Right atrium auricular region (tissue), 2 donors: ENCODE data around the gene ZNF586. TPM values are rescaled to one million over a fixed set of nuclear protein-coding genes. Genes with fewer than 3 reads are reported as not detected.
"Not testable (repeated sequence)": the region's sequence is repeated elsewhere in the genome, so short reads cannot be mapped to it uniquely, and the experiment has no call there.

Experiments
- DNase-seq: peaks from one replicate; pipeline ENCODE4 v3.0.0-alpha.2; 2019; ENCODE audit warnings: low spot score
- H3K27ac ChIP-seq, 2 donors: fragments of 200-600 bp; sonication (generic); 1 replicate in 1 of 2; 2 replicates in 1 of 2; pipeline ENCODE4 v1.5.1; 2016 to 2019
- H3K27me3 ChIP-seq, 2 donors: fragments of 200-600 bp; sonication (generic); one replicate each; pipeline versions ENCODE4 v1.5.1 to v1.6.0; 2017 to 2019
- H3K36me3 ChIP-seq: fragments of 200-600 bp; sonication (generic); one replicate; pipeline ENCODE4 v1.5.1; 2016
- H3K4me1 ChIP-seq, 2 donors: fragments of 200-600 bp; sonication (generic); one replicate each; pipeline versions ENCODE4 v1.5.1 to v1.6.0; 2017 to 2019
- H3K4me3 ChIP-seq, 2 donors: fragments of 200-600 bp; sonication (generic); 1 replicate in 1 of 2; 2 replicates in 1 of 2; pipeline ENCODE4 v1.5.1; 2017 to 2019; ENCODE audit warnings: mild to moderate bottlenecking in 1 of 2, moderate library complexity in 1 of 2
- H3K9me3 ChIP-seq, 2 donors: fragments of 200-600 bp; sonication (generic); one replicate each; pipeline ENCODE4 v1.5.1; 2019
- total RNA-seq, 2 donors: library from RNA; depleted of rRNA; stranded (reverse); fragments of >200 nt; gene quantifications; one replicate each; pipeline ENCODE4 v1.1.0, GENCODE V29; 2016
- TF ChIP-seq, protein P1 (sequence below), 2 donors: fragments of 200-600 bp; sonication (generic); IDR thresholded peaks; one replicate each; pipeline ENCODE4 v1.5.1; 2019; ENCODE audit warnings: antibody characterized with exemption in 2 of 2

ZNF586 gene
- total RNA-seq, result 10 to 100 TPM in 1 of 2 donors, 1 to 10 TPM in 1; 5.7 to 11.9 TPM

DNA sequence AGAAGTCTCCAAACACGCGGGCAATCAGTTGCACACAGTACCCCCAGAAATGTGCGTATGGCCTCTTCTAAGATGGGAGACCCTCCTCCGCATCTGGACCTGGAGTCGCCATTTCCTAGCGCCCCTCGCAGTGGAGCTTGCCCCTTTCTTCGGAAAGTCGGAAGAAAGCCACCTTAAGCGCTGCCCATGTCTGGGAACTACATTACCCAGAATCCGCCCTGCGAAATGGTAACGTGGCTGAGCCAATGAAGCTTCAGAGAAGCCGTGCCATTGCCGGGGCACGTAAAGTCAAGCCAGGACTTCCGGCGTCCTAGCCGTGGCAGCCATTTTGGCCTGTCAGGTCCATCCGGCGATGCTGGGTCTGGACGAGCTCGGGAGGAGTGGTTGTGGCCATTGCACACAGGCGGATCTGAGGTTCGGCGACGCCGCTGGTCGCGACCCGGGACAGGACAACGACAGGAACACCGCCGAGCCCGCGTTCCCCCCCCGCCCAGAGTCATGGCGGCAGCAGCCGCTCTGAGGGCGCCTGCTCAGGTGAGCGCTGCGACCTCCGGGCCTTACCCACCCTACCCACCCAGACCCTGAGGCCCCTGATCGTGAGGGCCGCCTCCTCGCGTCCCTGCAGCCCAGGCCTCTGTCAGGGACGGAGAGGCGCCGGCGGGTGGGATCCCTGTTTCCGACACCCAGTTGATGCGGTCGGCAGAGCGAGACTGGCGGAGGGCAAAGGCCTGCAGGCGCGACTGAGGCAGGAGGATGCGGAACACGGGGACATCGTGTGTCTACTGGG is at the start of gene ZNF586:
ZNF586 (plus strand) TSS at position 332 of the 787 bp plus-strand sequence; CDS start at position 499, 167 bp downstream.
- Histone ChIP-seq H3K4me3 (peak within 1 kb of the TSS; percentile 87 to 92), H3K27me3 (no peaks in the 10 kb centered on the region), H3K27ac (peak within 1 kb of the TSS; percentile 89), H3K9me3 (peaks cover 0 to 5% of the 10 kb centered on the region in 2 donors), H3K36me3 (peaks cover 14% of the 10 kb centered on the region), H3K4me1 (peaks cover 3 to 21% of the 10 kb centered on the region in 2 donors)
- DNase-seq, result peak; percentile 92
- TF ChIP-seq, protein P1, sequence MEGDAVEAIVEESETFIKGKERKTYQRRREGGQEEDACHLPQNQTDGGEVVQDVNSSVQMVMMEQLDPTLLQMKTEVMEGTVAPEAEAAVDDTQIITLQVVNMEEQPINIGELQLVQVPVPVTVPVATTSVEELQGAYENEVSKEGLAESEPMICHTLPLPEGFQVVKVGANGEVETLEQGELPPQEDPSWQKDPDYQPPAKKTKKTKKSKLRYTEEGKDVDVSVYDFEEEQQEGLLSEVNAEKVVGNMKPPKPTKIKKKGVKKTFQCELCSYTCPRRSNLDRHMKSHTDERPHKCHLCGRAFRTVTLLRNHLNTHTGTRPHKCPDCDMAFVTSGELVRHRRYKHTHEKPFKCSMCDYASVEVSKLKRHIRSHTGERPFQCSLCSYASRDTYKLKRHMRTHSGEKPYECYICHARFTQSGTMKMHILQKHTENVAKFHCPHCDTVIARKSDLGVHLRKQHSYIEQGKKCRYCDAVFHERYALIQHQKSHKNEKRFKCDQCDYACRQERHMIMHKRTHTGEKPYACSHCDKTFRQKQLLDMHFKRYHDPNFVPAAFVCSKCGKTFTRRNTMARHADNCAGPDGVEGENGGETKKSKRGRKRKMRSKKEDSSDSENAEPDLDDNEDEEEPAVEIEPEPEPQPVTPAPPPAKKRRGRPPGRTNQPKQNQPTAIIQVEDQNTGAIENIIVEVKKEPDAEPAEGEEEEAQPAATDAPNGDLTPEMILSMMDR (IDR thresholded peaks at IDR 0.05), result no peak

DNA sequence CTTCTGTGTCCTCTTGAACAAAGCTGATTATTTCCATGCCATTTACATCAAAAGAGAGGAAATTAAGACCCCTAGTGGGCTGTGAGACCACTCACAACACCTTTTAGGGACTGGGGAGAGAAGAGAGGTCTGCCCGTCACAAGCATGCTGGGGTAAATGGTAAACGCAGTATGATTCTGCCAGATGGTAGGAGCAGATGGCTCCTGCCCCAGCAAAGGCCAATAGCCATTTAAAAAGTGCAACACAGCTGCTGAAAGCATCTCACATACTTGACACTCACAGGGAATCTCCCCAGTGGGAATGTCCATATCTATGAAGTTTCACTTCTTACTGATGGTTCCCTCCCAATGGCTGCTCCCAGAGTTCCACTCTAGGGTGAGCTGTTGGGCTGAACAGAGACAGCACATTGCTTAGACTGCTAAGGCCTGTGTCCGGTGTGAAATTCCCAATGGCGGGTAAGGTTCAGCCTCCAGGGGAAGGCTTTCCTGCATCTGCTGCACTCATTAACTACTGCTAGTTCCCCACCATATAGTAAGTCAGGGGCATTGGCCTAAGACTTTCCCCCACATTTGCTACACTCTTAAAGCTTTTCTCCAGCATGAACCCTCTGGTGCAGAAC is 49.5 kb upstream of the ZNF586 start:
- peaks cover 0 to 61% of the 10 kb centered on the region in 2 donors for H3K9me3 ChIP-seq
- H3K4me1 ChIP-seq, result no peaks in the 10 kb centered on the region
- H3K4me3 ChIP-seq, result no peak overlapping the region
- H3K27me3 ChIP-seq, result no peaks in the 10 kb centered on the region
- TF ChIP-seq, protein P1 (IDR thresholded peaks at IDR 0.05), result no peak
- peaks cover 36% of the 10 kb centered on the region for H3K36me3 ChIP-seq
- no peak overlapping the region for H3K27ac ChIP-seq
- DNase-seq, result no peak

DNA sequence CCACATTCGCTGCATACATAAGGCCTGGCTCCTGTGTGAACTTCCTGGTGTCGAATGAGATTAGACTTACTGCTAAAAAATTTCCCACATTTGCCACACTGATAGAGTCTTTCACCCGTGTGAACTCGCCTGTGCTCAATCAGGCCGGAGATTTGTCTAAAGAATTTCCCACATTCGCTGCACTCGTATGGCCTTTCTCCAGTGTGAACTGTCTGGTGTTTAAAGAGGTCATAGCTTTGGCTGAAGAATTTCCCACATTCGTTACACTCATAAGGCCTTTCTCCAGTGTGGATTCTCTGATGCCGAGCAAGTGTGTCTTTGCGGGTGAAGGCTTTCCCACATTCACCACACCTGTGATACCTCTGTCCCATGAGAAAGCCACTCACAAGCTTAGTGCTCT is 48.6 kb upstream of the ZNF586 start:
- peaks cover 35% of the 10 kb centered on the region for H3K36me3 ChIP-seq
- no peak for DNase-seq
- no peaks in the 10 kb centered on the region for H3K27me3 ChIP-seq
- H3K27ac ChIP-seq, result no peak overlapping the region
- TF ChIP-seq, protein P1 (IDR thresholded peaks at IDR 0.05), result no peak
- H3K4me3 ChIP-seq, result no peak overlapping the region
- H3K4me1 ChIP-seq, result no peaks in the 10 kb centered on the region
- H3K9me3 ChIP-seq, result peaks cover 0 to 65% of the 10 kb centered on the region in 2 donors

DNA sequence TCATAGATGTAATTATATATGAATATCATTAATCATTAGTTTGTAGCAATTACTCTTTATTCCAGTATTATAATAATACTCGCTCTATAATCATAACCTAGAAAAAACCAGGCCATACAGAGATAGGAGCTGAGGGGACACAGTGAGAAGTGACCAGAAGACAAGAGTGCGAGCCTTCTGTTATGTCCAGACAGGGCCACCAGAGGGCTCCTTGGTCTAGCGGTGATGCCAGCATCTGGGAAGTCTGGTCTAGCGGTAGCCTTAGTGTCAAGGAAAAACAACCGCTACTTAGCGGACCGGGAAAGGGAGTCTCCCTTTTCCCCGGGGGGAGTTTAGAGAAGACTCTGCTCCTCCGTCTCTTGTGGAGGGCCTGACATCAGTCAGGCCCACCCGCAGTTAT is 31.2 kb upstream of the ZNF586 start:
- H3K4me3 ChIP-seq, result peak overlapping the region in 1 of 2 donors; percentile 17
- TF ChIP-seq, protein P1 (IDR thresholded peaks at IDR 0.05), result peak; percentile 60 to 77

DNA sequence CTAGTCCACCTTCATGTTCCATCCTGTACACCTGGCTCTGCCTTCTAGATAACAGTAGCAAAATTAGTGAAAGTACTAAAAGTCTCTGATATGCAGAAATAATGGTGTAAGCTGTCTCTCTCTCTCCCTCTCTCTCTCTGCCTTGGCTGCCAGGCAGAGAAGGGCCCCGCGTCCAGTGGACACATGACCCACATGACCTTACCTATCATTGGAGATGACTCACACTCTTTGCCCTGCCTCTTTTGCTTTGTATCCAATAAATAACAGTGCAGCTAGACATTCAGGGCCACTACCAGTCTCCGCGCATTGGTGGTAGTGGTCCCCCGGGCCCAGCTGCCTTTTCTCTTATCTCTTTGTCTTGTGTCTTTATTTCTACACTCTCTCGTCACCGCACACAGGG is 30.7 kb upstream of the ZNF586 start:
- not testable (repeated sequence) for H3K9me3 ChIP-seq, H3K27ac ChIP-seq, DNase-seq, H3K4me1 ChIP-seq, H3K36me3 ChIP-seq, H3K27me3 ChIP-seq
- peak overlapping the region in 1 of 2 donors; percentile 17 for H3K4me3 ChIP-seq

More for the DNA sequence above, 31.2 kb upstream of the ZNF586 start:
- not testable (repeated sequence) for H3K9me3 ChIP-seq, H3K27ac ChIP-seq, H3K36me3 ChIP-seq, H3K27me3 ChIP-seq, H3K4me1 ChIP-seq
- peak; percentile 71 for DNase-seq
